Measurements from ENCODE around the gene IER3IP1.

GRCh38 chr18:47160256-47160655, 15.9 kb downstream of the IER3IP1 start:
- no peak for TF ChIP-seq CTCF (optimal IDR thresholded peaks at IDR 0.05 in 1 of 3, IDR thresholded peaks at IDR 0.05 in 1 of 3, conservative IDR thresholded peaks at IDR 0.05 in 1 of 3; ENCODE audit: extremely low read depth in 1 of 3, insufficient read depth in 2 of 3, low read length in 3 of 3)
- no peak for TF ChIP-seq EZH2 (IDR thresholded peaks at IDR 0.05; ENCODE audit: low read length)
